Thyroid gland (tissue), 4 donors: Measurements from ENCODE around the gene METTL25.

Experiments
- CTCF ChIP-seq, 6 experiments: fragments of 200-600 bp in 3 of 6; fragments of 450-650 bp in 3 of 6; sonication (generic) in 3 of 6; IDR thresholded peaks; one replicate each; pipeline ENCODE4 v1.5.1; 2016 to 2019; ENCODE audit warnings: antibody characterized with exemption in 6 of 6, mild to moderate bottlenecking in 2 of 6, inconsistent platforms in 1 of 6, moderate library complexity in 1 of 6
- POLR2A ChIP-seq, 2 donors: fragments of 450-650 bp; IDR thresholded peaks; one replicate each; pipeline ENCODE4 v1.6.1; 2017; ENCODE audit warnings: antibody characterized with exemption in 2 of 2, mild to moderate bottlenecking in 2 of 2, moderate library complexity in 1 of 2

- TF ChIP-seq CTCF (IDR thresholded peaks at IDR 0.05) (no peak), POLR2A (IDR thresholded peaks at IDR 0.05) (no peak)
These were observed 30.5 kb upstream of the METTL25 start for GRCh38 chr12:82327861-82328260.
